Spleen (tissue), 11 donors: ENCODE measurements around the gene TMEM203. TPM values are rescaled to one million over a fixed set of nuclear protein-coding genes. Genes with fewer than 3 reads are reported as not detected.

ENCODE experiments used
- DNase-seq: peaks from one replicate; pipeline ENCODE4 v3.0.0-alpha.2; 2020
- H3K27ac ChIP-seq, 8 donors: fragments of 200-600 bp; sonication (generic) in 7 of 8; 1 replicate in 4 of 8; 2 replicates in 4 of 8; pipeline versions ENCODE4 v1.5.0 to v1.8.0; 2016 to 2021; ENCODE audit warnings: inconsistent platforms in 4 of 8, mild to moderate bottlenecking in 4 of 8, moderate library complexity in 1 of 8
- H3K27me3 ChIP-seq, 7 donors: fragments of 200-600 bp; sonication (generic) in 6 of 7; replicated peaks in 1 of 7; 1 replicate in 4 of 7; 2 replicates in 3 of 7; pipeline versions ENCODE4 v1.5.0 to v1.8.0; 2016 to 2021; ENCODE audit warnings: inconsistent platforms in 3 of 7, mild to moderate bottlenecking in 1 of 7
- H3K36me3 ChIP-seq, 6 donors: fragments of 200-600 bp; sonication (generic) in 5 of 6; 1 replicate in 4 of 6; 2 replicates in 2 of 6; pipeline versions ENCODE4 v1.5.0 to v1.8.0; 2016 to 2021; ENCODE audit warnings: inconsistent platforms in 2 of 6
- H3K4me1 ChIP-seq, 6 donors: fragments of 200-600 bp; sonication (generic) in 5 of 6; 1 replicate in 3 of 6; 2 replicates in 3 of 6; pipeline versions ENCODE4 v1.5.0 to v1.8.0; 2016 to 2021; ENCODE audit warnings: inconsistent platforms in 3 of 6
- H3K4me3 ChIP-seq, 8 donors: fragments of 200-600 bp; sonication (generic) in 7 of 8; 1 replicate in 4 of 8; 2 replicates in 4 of 8; pipeline versions ENCODE4 v1.5.0 to v1.8.0; 2016 to 2021; ENCODE audit warnings: inconsistent platforms in 4 of 8, mild to moderate bottlenecking in 4 of 8, moderate library complexity in 2 of 8
- H3K9me3 ChIP-seq, 8 donors: fragments of 200-600 bp; sonication (generic) in 7 of 8; 1 replicate in 4 of 8; 2 replicates in 4 of 8; pipeline versions ENCODE4 v1.5.0 to v1.8.0; 2016 to 2021; ENCODE audit warnings: inconsistent platforms in 4 of 8
- POLR2A ChIP-seq, 3 donors: fragments of 450-650 bp; IDR thresholded peaks; one replicate each; pipeline ENCODE4 v1.5.1; 2017; ENCODE audit warnings: antibody characterized with exemption in 3 of 3, mild to moderate bottlenecking in 1 of 3
- POLR2AphosphoS5 ChIP-seq, 3 donors: sonication (generic); formaldehyde crosslinking; IDR thresholded peaks; one replicate each; pipeline ENCODE4 v1.5.1; 2017; ENCODE audit warnings: antibody characterized with exemption in 3 of 3
- WGBS, 5 donors: extraction: QIAGEN DNeasy Blood & Tissue Kit in 3 of 5; methylation state at CpG; one replicate each; pipeline versions ENCODE4 v1.1.5 to v1.1.7; 2013 to 2018; 5-methylcytosine and 5-hydroxymethylcytosine counted together
- intact Hi-C: fragments of 100-400 bp; cut with DNase I; formaldehyde crosslinking; loops from one replicate; pipeline ENCODE4 v1.15.0; 2023; ENCODE audit warnings: low total_unique reads
- polyA plus RNA-seq, 3 donors: library from polyadenylated mRNA; stranded (reverse); fragments of 200-250 nt; gene quantifications; one replicate each; pipeline ENCODE4 v1.2.1, GENCODE V29; 2013
- total RNA-seq, 7 donors: library from RNA; depleted of rRNA in 3 of 7; stranded (reverse); fragments of >200 nt in 3 of 7; fragmentation: NEBNext Ultra II Directional in 4 of 7; extraction: Animal tissue kit (Norgen Biotek cat#: 25700) in 4 of 7; gene quantifications; one replicate each; pipeline versions ENCODE4 v1.1.0 to v1.2.1, GENCODE V29; 2016 to 2021
- TF ChIP-seq, protein P1 (sequence below), 11 experiments: fragments of 200-600 bp in 7 of 11; fragments of 450-650 bp in 4 of 11; sonication (generic) in 4 of 11; IDR thresholded peaks in 8 of 11; conservative IDR thresholded peaks in 3 of 11; 1 replicate in 7 of 11; 2 replicates in 4 of 11; pipeline versions ENCODE4 v1.4.0 to v1.8.0; 2016 to 2021; ENCODE audit warnings: antibody characterized with exemption in 11 of 11, inconsistent platforms in 4 of 11, mild to moderate bottlenecking in 1 of 11
- donor health status: healthy with polysubstance abuse.
- donor health status: DM: no; HTN: no; CAD: no; lungs with moderate emphysema.
- donor health status: DM: no; HTN: no; CAD: no.
- donor health status: Bipolar disorder and iron deficiency.
- donor health status: healthy.
- donor health status: DM: no; HTN: no; CAD: no.
- donor health status: DM: yes; HTN: yes; CAD: no.

The TMEM203 gene
- total and polyA plus RNA-seq, 10 donors = 28.4 to 50.1 (median 36.0) TPM

DNA sequence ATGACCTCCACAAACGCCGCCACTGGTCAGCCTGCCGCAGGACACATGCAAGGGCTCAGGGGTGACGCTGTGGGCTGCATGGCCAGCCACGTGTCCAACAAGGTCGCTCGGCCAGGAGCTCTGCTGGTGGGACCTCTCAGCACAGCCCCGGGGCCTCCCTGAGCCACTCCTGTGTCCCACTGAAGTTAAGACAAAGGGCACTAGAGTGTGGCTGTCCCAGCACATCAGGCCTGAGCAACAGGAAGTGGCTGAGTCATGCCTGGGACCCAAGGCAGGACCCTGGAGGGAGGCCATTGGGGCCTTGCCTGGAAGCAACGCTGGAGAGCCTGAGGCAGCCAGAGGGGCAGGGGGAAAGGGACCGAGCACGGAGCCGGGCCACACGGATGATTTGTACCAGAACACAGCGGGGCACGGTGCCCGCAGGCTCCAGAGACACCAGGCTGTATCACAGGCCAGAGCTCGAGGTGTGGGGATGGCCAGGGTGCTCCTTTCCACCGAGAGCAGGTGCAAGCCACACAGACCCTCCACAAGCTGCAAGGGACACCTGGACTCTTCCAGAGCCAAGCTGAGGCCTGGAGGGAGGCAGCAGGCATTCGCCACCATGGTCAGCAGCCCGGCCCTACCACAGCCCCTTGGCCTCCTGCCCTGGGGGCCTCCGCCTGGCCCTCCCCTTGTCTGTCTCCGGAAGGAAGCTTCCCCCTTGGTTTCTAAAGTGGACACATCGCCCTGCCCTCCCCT lies 27.1 kb downstream of the TMEM203 start:
- intact Hi-C loops = no loop called here
- TF ChIP-seq POLR2AphosphoS5 (IDR thresholded peaks at IDR 0.05) = no peak
- no peak for TF ChIP-seq POLR2A (IDR thresholded peaks at IDR 0.05)
- TF ChIP-seq, protein P1, sequence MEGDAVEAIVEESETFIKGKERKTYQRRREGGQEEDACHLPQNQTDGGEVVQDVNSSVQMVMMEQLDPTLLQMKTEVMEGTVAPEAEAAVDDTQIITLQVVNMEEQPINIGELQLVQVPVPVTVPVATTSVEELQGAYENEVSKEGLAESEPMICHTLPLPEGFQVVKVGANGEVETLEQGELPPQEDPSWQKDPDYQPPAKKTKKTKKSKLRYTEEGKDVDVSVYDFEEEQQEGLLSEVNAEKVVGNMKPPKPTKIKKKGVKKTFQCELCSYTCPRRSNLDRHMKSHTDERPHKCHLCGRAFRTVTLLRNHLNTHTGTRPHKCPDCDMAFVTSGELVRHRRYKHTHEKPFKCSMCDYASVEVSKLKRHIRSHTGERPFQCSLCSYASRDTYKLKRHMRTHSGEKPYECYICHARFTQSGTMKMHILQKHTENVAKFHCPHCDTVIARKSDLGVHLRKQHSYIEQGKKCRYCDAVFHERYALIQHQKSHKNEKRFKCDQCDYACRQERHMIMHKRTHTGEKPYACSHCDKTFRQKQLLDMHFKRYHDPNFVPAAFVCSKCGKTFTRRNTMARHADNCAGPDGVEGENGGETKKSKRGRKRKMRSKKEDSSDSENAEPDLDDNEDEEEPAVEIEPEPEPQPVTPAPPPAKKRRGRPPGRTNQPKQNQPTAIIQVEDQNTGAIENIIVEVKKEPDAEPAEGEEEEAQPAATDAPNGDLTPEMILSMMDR (IDR thresholded peaks at IDR 0.05 in 8 of 11, conservative IDR thresholded peaks at IDR 0.05 in 3 of 11) = no peak
- H3K36me3 ChIP-seq = peaks cover 0 to 65% (median 57%) of the 10 kb centered on the region in 6 donors
- no peaks in the 10 kb centered on the region for H3K9me3 ChIP-seq
- no peak for DNase-seq
- H3K27ac ChIP-seq = no peak overlapping the region
- H3K4me1 ChIP-seq = peaks cover 0 to 24% (median 1%) of the 10 kb centered on the region in 6 donors
- 87 to 93% (median 88%) methylated on average over 20 to 23 of the region's 23 CpGs for WGBS, 5 donors
- H3K27me3 ChIP-seq = peaks cover 0 to 24% (median 0%) of the 10 kb centered on the region in 7 donors
- no peak overlapping the region for H3K4me3 ChIP-seq

GRCh38 chr9:137176302-137177182 lies 28.9 kb downstream of the TMEM203 start:
- 61 to 71% (median 64%) methylated on average over 17 of the region's 17 CpGs for WGBS, 5 donors
- Histone ChIP-seq H3K9me3 (no peaks in the 10 kb centered on the region), H3K4me1 (peaks cover 0 to 24% (median 1%) of the 10 kb centered on the region in 6 donors), H3K27me3 (peaks cover 0 to 42% (median 12%) of the 10 kb centered on the region in 7 donors), H3K36me3 (peaks cover 0 to 47% (median 39%) of the 10 kb centered on the region in 6 donors), H3K27ac (no peak overlapping the region), H3K4me3 (no peak overlapping the region)
- TF ChIP-seq POLR2A (IDR thresholded peaks at IDR 0.05) (no peak), POLR2AphosphoS5 (IDR thresholded peaks at IDR 0.05) (peak in 1 of 3 donors; percentile 11)
- TF ChIP-seq, protein P1 (IDR thresholded peaks at IDR 0.05 in 8 of 11, conservative IDR thresholded peaks at IDR 0.05 in 3 of 11) = peak in 6 of 11 experiments; percentile 10 to 47 (median 32)
- no peak for DNase-seq
- intact Hi-C loops = no loop called here

DNA sequence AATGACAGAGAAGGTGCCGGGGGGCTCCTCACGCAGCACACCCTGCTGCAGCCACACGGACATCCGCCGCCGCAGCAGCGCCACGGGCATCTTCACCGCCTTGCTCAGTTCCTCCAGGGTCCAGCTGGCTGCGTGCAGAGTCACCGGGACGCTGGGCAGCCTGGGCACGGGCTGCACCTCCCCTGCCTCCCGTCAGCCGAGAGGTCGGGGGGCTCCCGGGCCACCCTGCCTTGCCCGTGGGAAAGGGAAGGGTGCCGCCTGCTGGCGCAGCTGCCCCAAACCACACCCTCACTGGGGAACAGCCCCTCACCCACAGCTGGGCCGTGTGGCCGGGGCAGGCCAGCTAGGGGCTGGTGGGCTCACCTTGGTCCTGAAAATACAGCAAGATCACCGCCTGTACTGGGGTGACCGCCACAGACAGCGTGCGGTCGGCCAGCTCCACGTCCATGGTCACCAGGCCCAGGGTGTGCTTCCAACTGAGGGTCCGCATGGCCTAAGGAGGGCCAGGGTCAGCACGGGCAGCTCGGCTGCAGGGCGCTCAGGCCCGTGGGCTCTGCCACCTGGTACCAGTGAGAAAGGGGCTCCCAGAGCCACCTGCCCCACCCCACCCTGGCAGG lies 30.0 kb downstream of the TMEM203 start:
- Histone ChIP-seq H3K9me3 (no peaks in the 10 kb centered on the region), H3K4me3 (no peak overlapping the region), H3K27ac (no peak overlapping the region), H3K36me3 (peaks cover 0 to 36% (median 28%) of the 10 kb centered on the region in 6 donors), H3K4me1 (peaks cover 0 to 24% (median 1%) of the 10 kb centered on the region in 6 donors), H3K27me3 (peaks cover 0 to 53% (median 23%) of the 10 kb centered on the region in 7 donors)
- DNase-seq = no peak
- TF ChIP-seq POLR2AphosphoS5 (IDR thresholded peaks at IDR 0.05) (peak in 2 of 3 donors; percentile 33 to 72), POLR2A (IDR thresholded peaks at IDR 0.05) (no peak)
- TF ChIP-seq, protein P1 (IDR thresholded peaks at IDR 0.05 in 8 of 11, conservative IDR thresholded peaks at IDR 0.05 in 3 of 11) = peak in 4 of 11 experiments; percentile 8 to 40 (median 14)
- intact Hi-C loops = no loop called here
- 42 to 87% (median 58%) methylated on average over 7 to 33 of the region's 33 CpGs for WGBS, 5 donors
